Stimulated activated CD4-positive, alpha-beta T cell treated with anti-CD3 and anti-CD28 coated beads, Interleukin-2, amount 100 ng/mL, for 4 hours (primary cell): ENCODE results near the gene ACIN1.

ENCODE experiments used
- DNase-seq: peaks from one replicate; pipeline ENCODE4 v3.0.0-alpha.2; 2020; ENCODE audit warnings: low read depth

ACIN1 gene

GRCh38 chr14:23094666-23095195 is at the start of gene ACIN1:
Gene ACIN1 (minus strand): TSS chr14:23095136. CDS start chr14:23095112, 24 bp downstream.
- DNase-seq = peak; percentile 49

GRCh38 chr14:23143911-23144310 is 49.0 kb upstream of the ACIN1 start:
- DNase-seq = no peak

- DNase-seq = no peak
Measured at GRCh38 chr14:23142826-23143225, 47.9 kb upstream of the ACIN1 start.

- DNase-seq = no peak
Measured at GRCh38 chr14:23141706-23142444, 46.9 kb upstream of the ACIN1 start.

- DNase-seq = no peak
Measured at GRCh38 chr14:23140371-23140770, 45.4 kb upstream of the ACIN1 start.

- DNase-seq = no peak
Measured at GRCh38 chr14:23139874-23140273, 44.9 kb upstream of the ACIN1 start.

- DNase-seq = no peak
Measured at GRCh38 chr14:23137813-23138535, 43.0 kb upstream of the ACIN1 start.

GRCh38 chr14:23137192-23137812 is 42.4 kb upstream of the ACIN1 start:
- no peak for DNase-seq

- no peak for DNase-seq
Measured at GRCh38 chr14:23136566-23137133, 41.7 kb upstream of the ACIN1 start.

GRCh38 chr14:23132970-23133369 is 38.0 kb upstream of the ACIN1 start:
- DNase-seq = no peak

GRCh38 chr14:23131482-23131881 is 36.5 kb upstream of the ACIN1 start:
- no peak for DNase-seq

- no peak for DNase-seq
Measured at GRCh38 chr14:23130871-23131270, 35.9 kb upstream of the ACIN1 start.

- no peak for DNase-seq
Measured at GRCh38 chr14:23129759-23130316, 34.9 kb upstream of the ACIN1 start.

GRCh38 chr14:23128969-23129758 is 34.2 kb upstream of the ACIN1 start:
- DNase-seq = no peak

GRCh38 chr14:23127861-23128260 is 32.9 kb upstream of the ACIN1 start:
- no peak for DNase-seq

GRCh38 chr14:23126548-23127278 is 31.8 kb upstream of the ACIN1 start:
- DNase-seq = no peak

- DNase-seq = no peak
Measured at GRCh38 chr14:23125933-23126524, 31.1 kb upstream of the ACIN1 start.

- DNase-seq = no peak
Measured at GRCh38 chr14:23125011-23125410, 30.1 kb upstream of the ACIN1 start.

GRCh38 chr14:23124337-23124954 is 29.5 kb upstream of the ACIN1 start:
- DNase-seq = no peak

GRCh38 chr14:23123419-23123818 is 28.5 kb upstream of the ACIN1 start:
- DNase-seq = no peak
